Central memory CD4-positive, alpha-beta T cell (primary cell): ENCODE data around the gene CDC5L.
"Not testable (repeated sequence)": the region's sequence is repeated elsewhere in the genome, so short reads cannot be mapped to it uniquely, and the experiment has no call there.

Experiments used
- DNase-seq: peaks from one replicate; pipeline ENCODE4 v3.0.0; 2022
- total RNA-seq, 3 experiments: gene quantifications; one replicate each; lab custom pipeline; 2026; lab: John Stamatoyannopoulos, UW

CDC5L gene
- total RNA-seq = 80.6 to 148 (median 119) reads per million in 3 experiments

DNA sequence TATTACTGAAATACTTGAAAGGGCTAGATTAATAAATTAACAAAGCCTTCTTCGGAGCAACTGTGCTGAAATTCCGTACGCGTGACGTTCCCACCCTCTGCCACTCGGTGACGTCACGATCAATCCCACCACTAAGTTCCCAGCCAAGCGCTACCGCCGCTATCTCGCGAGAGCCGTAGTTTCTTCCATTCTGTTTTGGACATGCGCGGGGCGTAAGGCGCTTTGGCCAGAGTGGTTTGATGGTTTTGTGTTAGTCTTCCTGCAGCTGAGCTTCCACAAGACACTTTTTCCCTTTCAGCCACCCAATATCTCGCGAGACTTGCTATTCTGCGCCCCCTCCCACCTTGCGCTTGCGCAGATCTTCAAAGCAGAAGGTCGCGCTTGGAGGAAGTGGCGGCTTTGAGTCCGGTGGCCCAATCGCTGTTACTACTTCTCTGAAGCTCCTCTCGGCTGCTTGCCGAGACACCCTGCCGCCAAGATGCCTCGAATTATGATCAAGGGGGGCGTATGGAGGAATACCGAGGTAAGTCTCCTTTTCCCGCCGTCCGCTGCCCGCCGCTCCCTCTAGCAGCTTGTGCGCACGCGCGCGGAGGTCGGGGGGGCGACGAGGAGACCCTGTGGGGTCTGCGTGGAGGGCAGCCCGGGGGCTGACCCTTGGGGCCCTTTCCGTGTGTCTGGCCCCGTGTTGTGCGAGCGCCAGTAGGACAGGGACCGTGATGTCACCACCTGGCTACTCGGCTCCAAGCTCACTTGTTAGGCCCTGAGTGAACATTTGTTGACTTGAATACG lies at the start of gene CDC5L:
Gene CDC5L, plus strand, starts transcription at position 361 of the 789 bp plus-strand sequence. Its CDS starts 118 bp downstream, at position 479.
- DNase-seq = peak; percentile 95

DNA sequence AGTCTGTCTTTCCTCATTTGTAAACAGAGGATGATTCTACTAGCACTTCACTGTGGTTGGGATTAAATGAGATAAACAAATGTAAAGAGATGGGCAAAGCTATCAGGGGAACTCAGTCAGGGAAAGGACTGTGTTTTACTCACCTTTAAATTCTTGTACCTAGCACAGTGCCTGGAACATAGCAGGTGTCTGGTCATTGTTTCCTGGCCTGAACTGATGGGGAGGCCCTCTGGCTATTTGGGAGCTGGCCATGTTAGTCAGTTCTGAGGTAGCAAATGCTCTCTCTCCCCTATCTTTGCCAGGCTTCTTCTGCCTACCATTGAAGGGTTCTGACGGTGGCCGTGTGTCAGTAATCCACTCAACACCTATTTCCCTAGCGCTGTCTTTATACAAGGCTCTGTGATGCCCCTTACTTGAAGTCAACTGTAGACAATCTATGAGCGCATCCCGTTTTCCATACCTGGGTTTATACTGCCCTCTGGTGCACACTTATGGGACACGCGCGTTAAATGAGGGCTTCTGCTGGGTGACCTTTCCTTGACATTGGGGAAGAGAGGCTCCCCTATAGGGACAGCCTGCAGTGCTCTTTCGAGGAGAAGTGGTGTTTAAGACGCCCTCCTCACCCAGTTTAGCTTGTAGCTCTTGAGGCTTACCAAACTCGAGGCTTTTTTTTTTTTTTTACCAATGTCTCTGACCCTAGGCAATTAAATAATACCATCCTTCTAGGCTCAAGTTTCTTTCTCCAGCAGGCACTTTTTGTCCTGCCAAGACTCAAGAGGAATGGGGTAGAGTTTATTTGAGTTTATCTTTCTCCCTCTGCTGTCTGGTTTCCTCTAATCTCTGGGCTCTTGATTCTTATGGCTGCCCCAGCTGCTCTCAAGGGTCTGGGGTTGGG lies 49.0 kb upstream of the CDC5L start:
- DNase-seq = peak; percentile 48

DNA sequence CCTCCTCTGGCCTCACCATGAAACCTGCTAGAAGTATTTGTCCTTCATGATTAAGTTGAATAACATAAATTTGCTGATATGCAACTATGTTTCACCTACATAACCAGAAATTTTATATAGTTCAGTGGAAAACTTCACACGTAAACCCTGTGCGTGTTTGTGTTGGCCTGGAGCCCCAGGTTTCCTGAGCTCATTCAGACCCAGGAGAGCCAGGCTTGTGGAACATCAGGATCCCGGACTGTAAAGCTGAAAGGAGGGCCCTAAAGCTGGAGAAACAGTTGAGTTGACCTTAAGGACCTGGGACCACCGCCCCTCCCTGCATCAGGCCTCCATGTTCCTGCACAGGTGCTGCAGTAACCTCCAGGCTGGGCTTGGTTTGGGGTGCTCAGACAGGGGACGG lies 48.2 kb upstream of the CDC5L start:
- no peak for DNase-seq

DNA sequence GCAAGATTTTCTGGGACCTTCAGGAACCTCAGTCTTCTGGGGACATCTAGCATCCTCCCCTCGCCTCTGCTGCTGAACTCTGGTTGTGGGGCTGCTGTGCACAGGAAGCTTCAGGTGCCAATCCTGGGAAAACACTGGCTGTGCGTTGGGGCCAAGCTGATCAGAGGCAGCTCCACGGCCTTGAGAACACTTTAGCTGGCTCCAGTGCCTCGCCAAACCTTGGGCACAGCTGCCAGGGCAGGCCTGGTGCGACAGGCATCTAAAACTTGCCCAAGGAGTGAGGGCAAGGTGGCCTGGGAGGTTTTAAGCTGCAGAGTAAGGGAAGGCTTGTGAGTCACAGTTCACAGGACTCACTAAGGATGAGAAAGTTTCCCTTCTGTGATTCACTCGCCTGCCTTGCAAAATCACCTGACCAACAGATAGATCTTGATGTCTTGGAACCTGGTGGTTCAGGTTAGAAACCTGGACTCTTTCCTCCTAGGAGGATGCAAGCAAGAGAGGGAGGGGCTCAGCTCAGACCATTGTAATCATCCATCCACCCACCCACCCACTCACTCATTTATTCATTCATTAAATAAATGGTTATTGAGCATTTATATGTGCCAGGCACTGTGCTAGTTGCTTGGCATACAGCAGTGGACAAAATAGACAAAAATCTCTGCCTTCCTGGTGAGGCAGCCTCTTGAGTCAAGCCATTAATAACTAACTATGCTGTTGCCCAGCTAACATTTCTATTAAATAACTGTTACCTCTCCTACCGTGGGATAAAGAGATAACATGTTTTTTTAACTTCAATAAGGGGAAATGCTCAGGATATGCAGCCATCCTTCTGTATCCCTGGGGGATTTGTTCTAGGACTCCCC lies 47.5 kb upstream of the CDC5L start:
- no peak for DNase-seq

DNA sequence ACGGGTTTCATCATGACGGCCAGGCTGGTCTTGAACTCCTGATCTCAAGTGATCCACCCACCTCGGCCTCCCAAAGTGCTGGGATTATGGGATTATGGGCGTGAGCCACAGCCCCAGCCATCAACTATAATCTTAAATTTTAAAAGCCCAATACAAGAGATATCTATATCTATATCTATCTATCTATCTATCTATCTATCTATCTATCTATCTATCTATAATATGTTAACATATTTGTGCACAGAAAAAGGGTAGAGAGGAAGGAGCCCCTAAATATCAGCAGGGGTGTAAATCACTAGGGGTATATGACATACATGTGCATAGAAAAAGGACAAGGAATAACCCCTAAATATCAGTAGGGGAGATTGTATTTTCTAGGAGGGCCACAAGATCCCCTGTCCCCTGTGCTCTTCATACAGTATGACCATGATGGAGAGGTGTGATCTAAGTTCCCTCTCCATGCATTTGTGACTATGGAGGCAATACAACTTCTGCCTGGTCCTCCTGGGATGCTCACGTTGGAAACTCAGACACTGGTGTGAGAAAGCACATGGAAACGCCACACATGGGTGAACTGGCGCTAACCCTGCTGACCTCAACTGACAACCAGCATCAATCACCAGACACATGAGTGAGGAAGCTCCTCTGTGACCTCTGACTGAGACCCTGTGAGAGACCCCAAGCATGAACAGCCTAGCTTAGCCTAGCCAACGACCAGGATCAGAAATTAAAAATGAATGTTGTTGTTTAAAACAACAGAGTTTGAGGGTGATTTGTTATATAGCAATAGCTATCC lies 46.2 kb upstream of the CDC5L start:
- DNase-seq = no peak

DNA sequence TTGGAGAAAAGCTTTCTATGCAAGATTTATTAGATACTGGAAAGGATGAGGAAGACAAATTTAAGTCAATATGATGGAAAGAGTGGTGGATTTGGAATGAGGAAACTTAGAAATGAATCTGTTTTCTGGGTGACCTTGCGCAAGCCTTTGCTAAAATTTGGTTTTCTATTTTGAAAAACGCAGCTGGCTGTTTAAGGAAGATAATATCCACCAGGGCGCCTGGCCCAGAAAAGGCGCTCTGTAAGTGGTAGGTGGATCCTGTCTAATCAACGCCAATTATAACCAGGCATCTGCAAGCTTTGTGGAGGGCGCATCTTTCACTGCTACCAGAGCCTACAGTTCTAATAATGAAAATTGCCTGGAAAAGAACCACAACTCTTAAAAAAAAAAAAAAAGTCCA lies 45.5 kb upstream of the CDC5L start:
- DNase-seq = no peak

DNA sequence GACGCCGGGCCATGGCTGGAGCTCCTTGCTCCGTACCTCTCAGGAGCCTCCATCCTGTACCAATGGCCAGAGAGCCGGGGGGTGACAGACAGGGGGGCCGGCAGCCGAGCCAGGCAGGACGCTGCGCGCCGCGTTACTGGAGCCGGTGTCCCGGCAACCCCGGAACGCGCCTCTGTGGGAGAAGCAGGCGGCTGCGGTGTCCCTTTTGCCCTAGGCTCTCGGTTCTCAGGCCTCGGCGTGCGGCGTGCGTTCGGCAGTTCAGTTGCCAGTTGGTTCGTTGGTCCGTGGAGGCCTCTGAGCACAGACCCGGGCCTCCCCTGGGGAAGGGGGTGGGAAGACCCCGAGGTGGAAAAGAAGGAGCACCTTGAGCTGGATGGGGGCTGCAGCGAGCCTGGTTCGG lies 45.0 kb upstream of the CDC5L start, which contains the start of gene SPATS1:
Gene SPATS1, plus strand, starts transcription at position 162 of the 400 bp plus-strand sequence. CDS start 446 bp downstream, outside the sequence.
- peak; percentile 1 for DNase-seq

DNA sequence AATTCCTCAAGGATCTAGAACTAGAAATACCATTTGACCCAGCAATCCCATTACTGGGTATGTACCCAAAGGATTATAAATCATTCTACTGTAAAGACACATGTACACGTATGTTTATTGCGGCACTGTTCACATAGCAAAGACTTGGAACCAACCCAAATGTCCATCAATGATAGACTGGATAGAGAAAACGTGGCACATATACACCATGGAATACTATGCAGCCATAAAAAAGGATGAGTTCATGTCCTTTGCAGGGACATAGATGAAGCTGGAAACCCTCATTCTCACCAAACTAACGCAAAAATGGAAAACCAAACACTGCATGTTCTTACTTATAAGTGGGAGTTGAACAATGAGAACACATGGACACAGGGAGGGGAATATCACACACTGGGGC lies 40.7 kb upstream of the CDC5L start:
- DNase-seq = not testable (repeated sequence)

DNA sequence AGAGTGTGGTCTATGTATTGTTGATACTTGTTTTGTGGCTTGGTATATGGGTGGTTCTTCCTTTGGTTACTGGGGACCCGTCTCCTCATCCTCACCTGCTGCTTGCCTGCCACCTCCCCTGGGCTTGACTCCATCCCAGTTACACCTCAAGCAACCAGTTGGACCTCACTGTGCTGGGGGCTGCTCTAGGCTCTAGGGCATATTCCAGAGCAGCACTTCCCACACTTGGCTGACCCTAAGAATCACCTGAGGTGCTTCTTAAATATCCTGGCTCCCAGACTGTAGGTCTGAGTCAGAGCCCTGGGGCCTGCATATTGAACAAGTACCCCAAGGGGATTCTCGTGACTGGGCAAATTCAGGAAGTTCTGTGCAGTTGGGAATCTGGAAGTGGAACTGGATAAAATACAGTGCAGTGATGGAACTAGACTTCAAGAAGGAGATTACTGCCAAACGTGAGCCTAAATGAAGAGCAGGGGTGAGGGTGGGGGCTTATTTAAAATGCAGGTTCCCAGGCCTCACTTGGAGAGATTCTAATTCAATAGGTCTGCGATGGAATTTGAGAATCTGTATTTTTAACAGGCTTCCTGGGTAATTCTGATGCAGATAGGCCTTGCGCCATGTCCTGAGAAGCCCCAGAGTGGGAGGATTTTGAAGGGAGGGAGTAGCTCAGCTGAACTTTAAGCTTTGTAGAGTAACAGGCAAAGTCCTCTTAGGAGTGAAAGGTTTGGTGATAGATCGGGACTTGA lies 37.4 kb upstream of the CDC5L start:
- no peak for DNase-seq

DNA sequence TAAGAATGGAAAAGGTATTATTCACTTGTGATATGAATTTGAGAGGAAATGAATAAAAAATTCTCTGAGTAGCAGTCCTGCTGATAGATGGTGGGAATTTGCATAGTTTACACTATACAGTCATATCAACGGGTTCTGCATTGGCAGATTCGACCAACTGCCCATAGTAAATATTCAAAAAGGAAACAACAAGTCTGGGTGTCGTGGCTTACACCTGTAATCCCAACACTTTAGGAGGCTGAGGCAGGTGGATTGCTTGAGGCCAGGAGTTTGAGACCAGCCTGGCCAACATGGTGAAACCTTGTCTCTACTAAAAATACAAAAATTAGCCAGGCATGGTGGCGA lies 36.9 kb upstream of the CDC5L start:
- not testable (repeated sequence) for DNase-seq

DNA sequence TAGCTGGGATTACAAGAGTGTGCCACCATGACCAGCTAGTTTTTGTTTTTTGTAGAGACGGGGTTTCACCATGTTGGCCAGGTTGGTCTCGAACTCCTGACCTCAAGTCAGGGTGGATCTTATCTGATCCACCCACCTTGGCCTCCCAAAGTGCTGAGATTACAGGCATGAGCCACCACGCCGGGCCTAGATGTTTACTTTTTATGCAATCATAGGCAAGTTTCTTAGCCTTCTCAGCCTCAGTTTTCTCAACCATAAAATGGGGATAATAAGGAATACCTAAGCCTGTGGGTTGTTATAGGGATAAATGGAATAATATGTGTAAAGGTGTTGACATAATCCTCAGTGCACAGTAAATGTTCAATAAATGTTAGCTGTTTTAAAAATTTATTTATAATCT lies 35.2 kb upstream of the CDC5L start:
- DNase-seq = no peak

DNA sequence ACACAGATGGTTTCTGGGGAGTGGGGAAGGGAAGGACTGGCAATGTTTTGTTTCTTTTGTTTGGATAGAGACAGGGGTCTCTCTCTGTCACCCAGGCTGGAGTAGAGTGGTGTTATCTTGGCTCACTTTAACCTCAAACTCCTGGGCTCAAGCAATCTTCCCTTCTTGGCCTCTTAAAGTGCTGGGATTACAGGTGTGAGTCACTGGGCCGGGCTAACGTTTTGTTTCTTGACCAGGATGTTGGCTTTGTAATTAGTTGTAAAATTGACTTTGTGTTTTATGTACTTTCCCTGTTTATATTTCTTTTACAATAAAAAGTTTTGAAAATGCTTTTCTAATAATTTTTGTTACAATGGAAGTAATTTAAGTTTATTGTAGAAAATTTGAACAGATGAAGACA lies 34.2 kb upstream of the CDC5L start:
- DNase-seq = no peak

DNA sequence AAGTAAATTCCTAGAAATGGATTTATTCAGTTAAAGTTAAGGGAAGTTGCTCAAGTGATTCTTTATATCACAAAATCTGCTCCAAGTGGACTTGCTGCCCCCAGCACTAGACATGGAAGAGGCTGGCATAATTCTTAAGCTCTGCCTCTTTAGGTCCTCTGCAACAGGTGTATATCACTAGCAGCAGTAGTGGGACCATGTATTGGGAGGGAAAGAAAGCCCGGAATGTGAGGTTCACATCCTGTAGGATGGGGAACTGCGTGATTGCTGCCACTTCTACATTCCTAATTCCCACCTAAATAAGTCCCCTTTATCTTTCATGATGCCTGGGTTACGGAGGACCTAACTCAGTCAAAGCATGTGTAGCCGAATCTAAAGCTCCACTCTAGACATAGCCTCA lies 31.9 kb upstream of the CDC5L start:
- DNase-seq = no peak

DNA sequence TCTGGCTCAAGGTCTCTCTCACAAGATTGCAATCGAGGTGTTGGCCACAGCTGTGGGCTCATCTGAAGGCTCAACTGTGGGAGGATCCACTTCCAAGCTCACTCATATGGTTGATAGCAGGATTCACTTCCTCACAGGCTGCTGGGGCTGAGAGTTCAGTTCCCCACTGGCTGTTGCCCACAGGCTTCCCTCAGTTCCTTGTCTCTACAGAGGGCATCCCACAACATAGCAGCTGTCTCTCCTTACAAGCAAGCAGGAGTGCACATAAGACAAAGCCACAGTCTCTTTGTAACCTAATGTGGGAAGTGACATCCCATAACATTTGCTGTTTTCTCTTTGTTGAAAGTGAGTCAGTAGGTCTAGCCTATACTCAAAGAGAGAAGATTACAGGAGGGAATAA lies 31.0 kb upstream of the CDC5L start:
- no peak for DNase-seq

DNA sequence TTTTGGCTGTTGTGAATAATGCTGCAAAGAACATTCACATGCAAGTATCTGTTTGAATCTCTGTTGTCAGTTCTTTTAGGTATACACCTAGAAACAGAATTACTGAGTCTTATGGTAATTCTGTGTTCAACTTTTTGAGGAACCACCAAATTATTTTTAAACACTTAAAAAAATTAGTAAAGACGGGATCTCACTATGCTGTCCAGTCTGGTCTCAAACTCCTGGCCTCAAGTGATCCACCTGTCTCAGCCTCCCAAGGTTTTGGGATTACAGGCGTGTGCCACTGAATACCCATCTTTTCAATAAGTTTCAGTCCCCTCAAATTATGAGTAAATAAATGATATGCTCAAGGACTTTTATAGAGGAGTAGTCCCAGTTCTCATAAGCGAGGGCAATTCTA lies 27.5 kb upstream of the CDC5L start:
- no peak for DNase-seq

DNA sequence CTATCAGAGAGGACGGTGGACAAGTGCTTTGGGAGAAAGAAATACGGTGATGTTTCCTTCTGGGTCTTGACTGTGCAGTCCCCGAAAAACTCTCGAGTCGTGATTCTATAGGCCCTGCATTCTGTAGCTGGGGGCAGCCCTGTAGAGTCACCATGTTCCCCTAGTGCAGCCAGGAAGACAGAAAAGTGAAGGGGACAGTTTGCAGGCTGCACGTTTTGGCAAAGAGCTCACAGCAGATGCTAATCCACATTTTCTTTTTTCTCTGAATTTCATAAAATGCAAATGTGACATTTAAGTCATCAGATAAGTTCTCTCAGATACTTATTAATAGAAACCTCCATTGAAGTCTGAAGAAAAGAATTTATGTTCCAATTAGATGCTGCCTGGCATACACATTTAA lies 25.6 kb upstream of the CDC5L start:
- DNase-seq = no peak

DNA sequence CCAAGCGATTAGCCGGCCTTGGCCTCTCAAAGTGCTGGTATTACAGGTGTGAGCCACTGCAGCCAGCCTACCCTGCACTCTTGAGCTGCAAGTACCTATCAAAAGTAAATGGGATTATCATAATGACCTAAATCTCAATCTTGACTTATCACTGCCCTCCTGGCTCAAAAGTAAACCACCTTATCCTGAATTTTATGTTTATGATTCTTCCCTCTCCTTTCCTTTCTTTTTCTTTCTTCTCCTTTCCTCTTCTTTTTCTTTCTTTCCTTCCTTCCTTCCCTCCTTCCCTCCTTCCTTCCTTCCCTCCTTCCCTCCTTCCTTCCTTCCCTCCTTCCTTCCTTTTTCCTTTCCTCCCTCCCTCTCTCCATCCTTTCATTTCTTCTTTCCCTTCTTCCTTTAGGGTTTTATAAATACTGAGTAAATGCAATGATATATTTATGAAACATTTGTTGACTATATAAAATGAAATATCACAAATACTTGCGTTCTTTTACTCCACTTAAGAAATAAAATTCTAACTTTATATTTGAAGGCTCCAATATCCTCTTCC lies 24.1 kb upstream of the CDC5L start:
- DNase-seq = no peak

DNA sequence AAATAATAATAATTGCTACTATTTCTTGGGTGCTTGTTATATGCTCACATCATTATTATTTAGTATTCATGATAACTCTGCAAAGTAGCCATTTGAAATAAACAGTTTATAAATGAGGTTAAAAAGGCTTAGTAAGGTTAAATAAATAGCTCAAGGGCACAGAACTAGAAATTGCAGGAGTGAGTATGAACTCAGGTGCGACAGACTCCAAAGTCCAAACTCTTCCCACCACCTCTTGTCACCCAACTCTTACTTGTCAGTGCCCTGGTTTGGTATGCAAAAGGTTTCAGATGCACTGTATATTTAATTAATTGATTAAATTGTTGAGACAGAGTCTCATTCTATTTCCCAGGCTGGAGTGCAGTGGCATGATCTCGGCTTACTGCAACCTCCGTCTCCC lies 20.7 kb upstream of the CDC5L start:
- no peak for DNase-seq

DNA sequence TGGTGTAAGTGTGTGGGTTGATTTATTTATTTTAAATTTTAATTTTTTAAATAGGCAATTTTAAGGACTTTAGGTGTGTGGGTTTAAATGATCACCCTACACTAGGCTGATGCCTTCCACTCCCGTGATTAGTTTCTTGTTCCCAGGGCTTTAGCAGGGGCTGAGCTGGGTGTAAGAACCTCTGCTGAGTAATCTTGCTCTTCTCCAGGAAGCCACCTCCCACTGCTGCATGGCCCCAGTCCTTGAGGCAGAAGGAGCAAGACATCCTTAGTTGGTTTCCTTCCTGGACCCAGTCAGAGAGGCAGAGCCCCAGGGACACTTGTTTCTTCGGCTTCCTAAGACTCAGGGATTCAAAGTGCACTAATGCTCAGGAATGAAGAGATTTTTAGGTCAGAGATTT lies 19.8 kb upstream of the CDC5L start:
- no peak for DNase-seq

DNA sequence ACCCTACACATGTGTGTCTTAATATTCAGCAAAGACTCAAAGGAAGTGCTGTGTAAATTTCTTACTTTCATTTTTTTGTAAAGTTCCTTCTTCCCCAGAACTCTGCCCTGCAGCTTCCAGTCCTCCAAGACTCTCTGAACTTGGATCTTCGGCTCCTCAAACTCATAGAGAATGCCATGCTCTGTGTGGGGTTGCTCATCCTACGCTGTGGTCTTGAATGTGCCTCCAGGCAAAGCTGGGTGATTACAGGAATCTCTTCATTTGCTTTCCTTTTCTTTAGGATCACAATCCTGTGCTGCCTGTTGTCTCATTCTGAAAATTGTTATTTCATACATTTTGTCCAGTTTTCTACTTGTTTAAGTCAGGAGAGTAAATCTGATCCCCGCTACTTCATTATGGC lies 14.5 kb upstream of the CDC5L start:
- DNase-seq = no peak

DNA sequence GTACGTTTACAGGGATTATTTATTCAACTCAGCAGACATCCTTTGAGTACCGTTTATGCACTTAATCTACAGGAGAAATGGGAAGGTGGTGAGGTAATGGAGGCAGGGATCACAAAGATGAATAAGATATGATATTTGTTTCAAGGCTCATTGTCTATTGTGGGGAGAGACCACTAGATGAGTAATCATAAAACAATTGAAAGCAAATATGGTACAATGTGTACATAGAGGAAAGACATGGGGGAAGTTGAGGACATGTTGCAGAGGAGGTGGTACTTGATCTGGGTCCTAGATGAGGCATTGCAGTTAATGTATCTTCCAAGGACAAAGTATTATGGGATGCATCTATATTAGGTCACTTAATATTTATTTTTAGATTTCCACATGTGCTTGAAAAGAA lies 13.7 kb upstream of the CDC5L start:
- no peak for DNase-seq
